Measurements from ENCODE around the gene DAB2IP. TPM values are rescaled to one million over a fixed set of nuclear protein-coding genes. Genes with fewer than 3 reads are reported as not detected.

Gene DAB2IP
- total RNA-seq, 6 experiments from 2014 or later = 23.0 to 28.2 (median 25.7) TPM

- no peak for DNase-seq
- peaks cover 27% of the 10 kb centered on the region for H3K4me1 Mint-ChIP-seq (ENCODE audit: low read depth)
- no peaks in the 10 kb centered on the region for H3K9me3 Mint-ChIP-seq
- no peak overlapping the region for H3K27ac Mint-ChIP-seq
- no peaks in the 10 kb centered on the region; the same call in 1 of the 2 replicates for H3K27me3 Mint-ChIP-seq (ENCODE audit: insufficient read depth)
- no peaks in the 10 kb centered on the region for H3K36me3 Mint-ChIP-seq (ENCODE audit: low read depth)
- TF ChIP-seq, protein P1, sequence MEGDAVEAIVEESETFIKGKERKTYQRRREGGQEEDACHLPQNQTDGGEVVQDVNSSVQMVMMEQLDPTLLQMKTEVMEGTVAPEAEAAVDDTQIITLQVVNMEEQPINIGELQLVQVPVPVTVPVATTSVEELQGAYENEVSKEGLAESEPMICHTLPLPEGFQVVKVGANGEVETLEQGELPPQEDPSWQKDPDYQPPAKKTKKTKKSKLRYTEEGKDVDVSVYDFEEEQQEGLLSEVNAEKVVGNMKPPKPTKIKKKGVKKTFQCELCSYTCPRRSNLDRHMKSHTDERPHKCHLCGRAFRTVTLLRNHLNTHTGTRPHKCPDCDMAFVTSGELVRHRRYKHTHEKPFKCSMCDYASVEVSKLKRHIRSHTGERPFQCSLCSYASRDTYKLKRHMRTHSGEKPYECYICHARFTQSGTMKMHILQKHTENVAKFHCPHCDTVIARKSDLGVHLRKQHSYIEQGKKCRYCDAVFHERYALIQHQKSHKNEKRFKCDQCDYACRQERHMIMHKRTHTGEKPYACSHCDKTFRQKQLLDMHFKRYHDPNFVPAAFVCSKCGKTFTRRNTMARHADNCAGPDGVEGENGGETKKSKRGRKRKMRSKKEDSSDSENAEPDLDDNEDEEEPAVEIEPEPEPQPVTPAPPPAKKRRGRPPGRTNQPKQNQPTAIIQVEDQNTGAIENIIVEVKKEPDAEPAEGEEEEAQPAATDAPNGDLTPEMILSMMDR (IDR thresholded peaks at IDR 0.05) = no peak
- H3K4me3 Mint-ChIP-seq = no peak overlapping the region
These were observed 77.5 kb downstream of the DAB2IP start for GRCh38 chr9:121728916-121729315.

GRCh38 chr9:121729769-121730562, 78.5 kb downstream of the DAB2IP start:
- H3K27me3 Mint-ChIP-seq (ENCODE audit: insufficient read depth) = no peaks in the 10 kb centered on the region; the same call in 1 of the 2 replicates

GRCh38 chr9:121731090-121731489, 79.7 kb downstream of the DAB2IP start:
- Mint-ChIP-seq H3K36me3 (ENCODE audit: low read depth) (no peaks in the 10 kb centered on the region), H3K4me1 (ENCODE audit: low read depth) (peaks cover 30% of the 10 kb centered on the region), H3K9me3 (no peaks in the 10 kb centered on the region), H3K27me3 (ENCODE audit: insufficient read depth) (no peaks in the 10 kb centered on the region; the same call in 1 of the 2 replicates), H3K4me3 (no peak overlapping the region), H3K27ac (no peak overlapping the region)
- no peak for DNase-seq
- TF ChIP-seq, protein P1 (IDR thresholded peaks at IDR 0.05) = no peak

More at GRCh38 chr9:121729769-121730562, 78.5 kb downstream of the DAB2IP start:
- TF ChIP-seq, protein P1 (IDR thresholded peaks at IDR 0.05) = no peak
- peaks cover 28% of the 10 kb centered on the region for H3K4me1 Mint-ChIP-seq (ENCODE audit: low read depth)
- no peak overlapping the region for H3K27ac Mint-ChIP-seq
- H3K4me3 Mint-ChIP-seq = no peak overlapping the region
- DNase-seq = no peak
- no peaks in the 10 kb centered on the region for H3K9me3 Mint-ChIP-seq
- no peaks in the 10 kb centered on the region for H3K36me3 Mint-ChIP-seq (ENCODE audit: low read depth)

GRCh38 chr9:121731919-121732318, 80.5 kb downstream of the DAB2IP start:
- Mint-ChIP-seq H3K27ac (no peak overlapping the region), H3K27me3 (ENCODE audit: insufficient read depth) (no peaks in the 10 kb centered on the region; the same call in 1 of the 2 replicates), H3K9me3 (no peaks in the 10 kb centered on the region), H3K4me3 (no peak overlapping the region), H3K36me3 (ENCODE audit: low read depth) (no peaks in the 10 kb centered on the region), H3K4me1 (ENCODE audit: low read depth) (peaks cover 36% of the 10 kb centered on the region)
- TF ChIP-seq, protein P1 (IDR thresholded peaks at IDR 0.05) = no peak
- DNase-seq = no peak

GRCh38 chr9:121732389-121732788, 81.0 kb downstream of the DAB2IP start:
- DNase-seq = no peak
- Mint-ChIP-seq H3K36me3 (ENCODE audit: low read depth) (no peaks in the 10 kb centered on the region), H3K27ac (no peak overlapping the region), H3K9me3 (no peaks in the 10 kb centered on the region), H3K4me1 (ENCODE audit: low read depth) (peaks cover 37% of the 10 kb centered on the region), H3K27me3 (ENCODE audit: insufficient read depth) (no peaks in the 10 kb centered on the region; the same call in 1 of the 2 replicates), H3K4me3 (no peak overlapping the region)
- TF ChIP-seq, protein P1 (IDR thresholded peaks at IDR 0.05) = no peak
